ENCODE results near the gene NLRP9.

NLRP9 gene

GRCh38 chr19:55670280-55671053 lies 67.7 kb downstream of the NLRP9 start:
- H3K18ac ChIP-seq (ENCODE audit: low read length): no peak overlapping the region
- peaks cover 2% of the 10 kb centered on the region for H3K9me3 ChIP-seq (ENCODE audit: insufficient read depth, low read depth, low read length)
- no peak overlapping the region for H2BK120ac ChIP-seq (ENCODE audit: insufficient read depth, low read length, poor library complexity)
- no peak overlapping the region for H4K12ac ChIP-seq (ENCODE audit: low read depth, low read length)
- H3K27me3 ChIP-seq (ENCODE audit: insufficient read depth, low read length): no peaks in the 10 kb centered on the region
- H3K23ac ChIP-seq (ENCODE audit: low read length): no peak overlapping the region
- no peak overlapping the region for H3K9ac ChIP-seq (ENCODE audit: low read length)
- H2AK5ac ChIP-seq (ENCODE audit: low read length): no peak overlapping the region
- WGBS (ENCODE audit: extremely low coverage, insufficient coverage, insufficient read length): no CpG with 5 or more reads among the region's 23 CpGs
- H3K4me1 ChIP-seq (ENCODE audit: control insufficient read depth in 1 of 2, insufficient read depth in 2 of 2, low read length in 2 of 2): peaks cover 0 to 3% of the 10 kb centered on the region in 2 experiments
- DNase-seq: no peak
- H4K8ac ChIP-seq (ENCODE audit: low read depth, low read length): no peak overlapping the region
- no peak overlapping the region for H3K27ac ChIP-seq (ENCODE audit: low read depth, low read length)
- peak overlapping the region; percentile 8 for H3K4me3 ChIP-seq (ENCODE audit: low read depth, low read length)
- no peak overlapping the region for H3K4ac ChIP-seq (ENCODE audit: low read depth, low read length)
- no peak overlapping the region for H3K4me2 ChIP-seq (ENCODE audit: low read length)
- H3K36me3 ChIP-seq (ENCODE audit: control insufficient read depth in 1 of 2, insufficient read depth in 2 of 2, low read length in 2 of 2): peaks cover 62 to 74% of the 10 kb centered on the region in 2 experiments
- no peak overlapping the region for H3K14ac ChIP-seq (ENCODE audit: low read length)
- H3K79me1 ChIP-seq (ENCODE audit: low read length): peaks cover 4% of the 10 kb centered on the region
- no peak overlapping the region for H2BK12ac ChIP-seq (ENCODE audit: low read length)
- H3K79me2 ChIP-seq (ENCODE audit: control insufficient read depth, insufficient read depth, low read length, poor library complexity): peaks cover 4% of the 10 kb centered on the region
- no peak overlapping the region for H2BK5ac ChIP-seq (ENCODE audit: low read depth, low read length, poor library complexity)
- H4K91ac ChIP-seq (ENCODE audit: low read depth, low read length): no peak overlapping the region
- no peak overlapping the region for H2AFZ ChIP-seq (ENCODE audit: insufficient read depth, low read length, poor library complexity)

GRCh38 chr19:55669418-55670279 lies 68.6 kb downstream of the NLRP9 start:
- Histone ChIP-seq H3K9ac (ENCODE audit: low read length) (no peak overlapping the region), H4K91ac (ENCODE audit: low read depth, low read length) (no peak overlapping the region), H3K79me2 (ENCODE audit: control insufficient read depth, insufficient read depth, low read length, poor library complexity) (no peaks in the 10 kb centered on the region), H3K79me1 (ENCODE audit: low read length) (no peaks in the 10 kb centered on the region), H3K36me3 (ENCODE audit: control insufficient read depth in 1 of 2, insufficient read depth in 2 of 2, low read length in 2 of 2) (peaks cover 68 to 80% of the 10 kb centered on the region in 2 experiments), H3K9me3 (ENCODE audit: insufficient read depth, low read depth, low read length) (peaks cover 2% of the 10 kb centered on the region), H3K18ac (ENCODE audit: low read length) (no peak overlapping the region), H4K8ac (ENCODE audit: low read depth, low read length) (no peak overlapping the region), H2BK5ac (ENCODE audit: low read depth, low read length, poor library complexity) (no peak overlapping the region), H3K4ac (ENCODE audit: low read depth, low read length) (no peak overlapping the region), H3K4me1 (ENCODE audit: control insufficient read depth in 1 of 2, insufficient read depth in 2 of 2, low read length in 2 of 2) (peaks cover 0 to 3% of the 10 kb centered on the region in 2 experiments), H3K4me3 (ENCODE audit: low read depth, low read length) (no peak overlapping the region), H3K4me2 (ENCODE audit: low read length) (no peak overlapping the region), H3K23ac (ENCODE audit: low read length) (no peak overlapping the region), H3K14ac (ENCODE audit: low read length) (no peak overlapping the region), H3K27ac (ENCODE audit: low read depth, low read length) (no peak overlapping the region), H2BK12ac (ENCODE audit: low read length) (no peak overlapping the region), H2AFZ (ENCODE audit: insufficient read depth, low read length, poor library complexity) (no peak overlapping the region), H4K12ac (ENCODE audit: low read depth, low read length) (no peak overlapping the region), H2BK120ac (ENCODE audit: insufficient read depth, low read length, poor library complexity) (no peak overlapping the region), H2AK5ac (ENCODE audit: low read length) (no peak overlapping the region), H3K27me3 (ENCODE audit: insufficient read depth, low read length) (no peaks in the 10 kb centered on the region)
- DNase-seq: no peak
- 93% methylated on average over 5 of the region's 43 CpGs for WGBS (ENCODE audit: extremely low coverage, insufficient coverage, insufficient read length)

- no peak overlapping the region for H4K12ac ChIP-seq (ENCODE audit: low read depth, low read length)
- no peak overlapping the region for H2BK12ac ChIP-seq (ENCODE audit: low read length)
- no peak overlapping the region for H4K8ac ChIP-seq (ENCODE audit: low read depth, low read length)
- no peak overlapping the region for H3K14ac ChIP-seq (ENCODE audit: low read length)
- peak overlapping the region; percentile 6 for H3K4ac ChIP-seq (ENCODE audit: low read depth, low read length)
- no peak overlapping the region for H4K91ac ChIP-seq (ENCODE audit: low read depth, low read length)
- no peak overlapping the region for H3K18ac ChIP-seq (ENCODE audit: low read length)
- H3K9me3 ChIP-seq (ENCODE audit: insufficient read depth, low read depth, low read length): peaks cover 2% of the 10 kb centered on the region
- H3K27ac ChIP-seq (ENCODE audit: low read depth, low read length): no peak overlapping the region
- no peak overlapping the region for H3K4me3 ChIP-seq (ENCODE audit: low read depth, low read length)
- no peak overlapping the region for H2BK120ac ChIP-seq (ENCODE audit: insufficient read depth, low read length, poor library complexity)
- no peak for DNase-seq
- H3K23ac ChIP-seq (ENCODE audit: low read length): no peak overlapping the region
- H3K9ac ChIP-seq (ENCODE audit: low read length): no peak overlapping the region
- H2AK5ac ChIP-seq (ENCODE audit: low read length): no peak overlapping the region
- H3K4me2 ChIP-seq (ENCODE audit: low read length): no peak overlapping the region
- H3K4me1 ChIP-seq (ENCODE audit: control insufficient read depth in 1 of 2, insufficient read depth in 2 of 2, low read length in 2 of 2): peaks cover 0 to 3% of the 10 kb centered on the region in 2 experiments
- H3K27me3 ChIP-seq (ENCODE audit: insufficient read depth, low read length): no peaks in the 10 kb centered on the region
- no peak overlapping the region for H2AFZ ChIP-seq (ENCODE audit: insufficient read depth, low read length, poor library complexity)
- no peak overlapping the region for H2BK5ac ChIP-seq (ENCODE audit: low read depth, low read length, poor library complexity)
- no peaks in the 10 kb centered on the region for H3K79me2 ChIP-seq (ENCODE audit: control insufficient read depth, insufficient read depth, low read length, poor library complexity)
- WGBS (ENCODE audit: extremely low coverage, insufficient coverage, insufficient read length): no CpG with 5 or more reads among the region's 30 CpGs
- H3K36me3 ChIP-seq (ENCODE audit: control insufficient read depth in 1 of 2, insufficient read depth in 2 of 2, low read length in 2 of 2): peaks cover 72 to 84% of the 10 kb centered on the region in 2 experiments
- H3K79me1 ChIP-seq (ENCODE audit: low read length): no peaks in the 10 kb centered on the region
These were observed 69.4 kb downstream of the NLRP9 start for GRCh38 chr19:55668603-55669348.

- no peak overlapping the region for H4K91ac ChIP-seq (ENCODE audit: low read depth, low read length)
- no peaks in the 10 kb centered on the region for H3K79me2 ChIP-seq (ENCODE audit: control insufficient read depth, insufficient read depth, low read length, poor library complexity)
- no peak overlapping the region for H3K9ac ChIP-seq (ENCODE audit: low read length)
- peaks cover 2% of the 10 kb centered on the region for H3K9me3 ChIP-seq (ENCODE audit: insufficient read depth, low read depth, low read length)
- no peak overlapping the region for H3K23ac ChIP-seq (ENCODE audit: low read length)
- H3K36me3 ChIP-seq (ENCODE audit: control insufficient read depth in 1 of 2, insufficient read depth in 2 of 2, low read length in 2 of 2): peaks cover 76 to 87% of the 10 kb centered on the region in 2 experiments
- no peak overlapping the region for H2BK12ac ChIP-seq (ENCODE audit: low read length)
- H3K18ac ChIP-seq (ENCODE audit: low read length): no peak overlapping the region
- H2AK5ac ChIP-seq (ENCODE audit: low read length): no peak overlapping the region
- no peak overlapping the region for H3K14ac ChIP-seq (ENCODE audit: low read length)
- no peaks in the 10 kb centered on the region for H3K27me3 ChIP-seq (ENCODE audit: insufficient read depth, low read length)
- H2BK5ac ChIP-seq (ENCODE audit: low read depth, low read length, poor library complexity): no peak overlapping the region
- H2BK120ac ChIP-seq (ENCODE audit: insufficient read depth, low read length, poor library complexity): no peak overlapping the region
- H3K4me1 ChIP-seq (ENCODE audit: control insufficient read depth in 1 of 2, insufficient read depth in 2 of 2, low read length in 2 of 2): peaks cover 0 to 3% of the 10 kb centered on the region in 2 experiments
- DNase-seq: peak; percentile 43 to 63
- no peak overlapping the region for H4K12ac ChIP-seq (ENCODE audit: low read depth, low read length)
- no peak overlapping the region for H3K4me3 ChIP-seq (ENCODE audit: low read depth, low read length)
- H3K79me1 ChIP-seq (ENCODE audit: low read length): no peaks in the 10 kb centered on the region
- no peak overlapping the region for H3K4me2 ChIP-seq (ENCODE audit: low read length)
- WGBS (ENCODE audit: extremely low coverage, insufficient coverage, insufficient read length): no CpG with 5 or more reads among the region's 11 CpGs
- H4K8ac ChIP-seq (ENCODE audit: low read depth, low read length): no peak overlapping the region
- no peak overlapping the region for H2AFZ ChIP-seq (ENCODE audit: insufficient read depth, low read length, poor library complexity)
- H3K27ac ChIP-seq (ENCODE audit: low read depth, low read length): no peak overlapping the region
- H3K4ac ChIP-seq (ENCODE audit: low read depth, low read length): no peak overlapping the region
These were observed 70.2 kb downstream of the NLRP9 start for GRCh38 chr19:55667958-55668357.

Data from trophoblast cell (in vitro differentiated cells and primary cell).